ENCODE results near the gene MST1R. TPM values are rescaled to one million over a fixed set of nuclear protein-coding genes. Genes with fewer than 3 reads are reported as not detected.

The MST1R gene
- total RNA-seq, 2 donors from 2014 or later, result 3.7 to 7.7 TPM

GRCh38 chr3:49840388-49840787, 63.3 kb downstream of the MST1R start:
- Histone ChIP-seq H3K4me1 (ENCODE audit: control insufficient read depth in 1 of 2, low read depth in 2 of 2) (peaks cover 0 to 12% of the 10 kb centered on the region in 2 donors), H3K9me3 (no peaks in the 10 kb centered on the region), H3K4me3 (no peak overlapping the region), H3K27ac (no peak overlapping the region), H3K27me3 (replicated peaks; ENCODE audit: insufficient read depth) (no peaks in the 10 kb centered on the region), H3K36me3 (no peaks in the 10 kb centered on the region)
- TF ChIP-seq, protein P1, sequence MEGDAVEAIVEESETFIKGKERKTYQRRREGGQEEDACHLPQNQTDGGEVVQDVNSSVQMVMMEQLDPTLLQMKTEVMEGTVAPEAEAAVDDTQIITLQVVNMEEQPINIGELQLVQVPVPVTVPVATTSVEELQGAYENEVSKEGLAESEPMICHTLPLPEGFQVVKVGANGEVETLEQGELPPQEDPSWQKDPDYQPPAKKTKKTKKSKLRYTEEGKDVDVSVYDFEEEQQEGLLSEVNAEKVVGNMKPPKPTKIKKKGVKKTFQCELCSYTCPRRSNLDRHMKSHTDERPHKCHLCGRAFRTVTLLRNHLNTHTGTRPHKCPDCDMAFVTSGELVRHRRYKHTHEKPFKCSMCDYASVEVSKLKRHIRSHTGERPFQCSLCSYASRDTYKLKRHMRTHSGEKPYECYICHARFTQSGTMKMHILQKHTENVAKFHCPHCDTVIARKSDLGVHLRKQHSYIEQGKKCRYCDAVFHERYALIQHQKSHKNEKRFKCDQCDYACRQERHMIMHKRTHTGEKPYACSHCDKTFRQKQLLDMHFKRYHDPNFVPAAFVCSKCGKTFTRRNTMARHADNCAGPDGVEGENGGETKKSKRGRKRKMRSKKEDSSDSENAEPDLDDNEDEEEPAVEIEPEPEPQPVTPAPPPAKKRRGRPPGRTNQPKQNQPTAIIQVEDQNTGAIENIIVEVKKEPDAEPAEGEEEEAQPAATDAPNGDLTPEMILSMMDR (IDR thresholded peaks at IDR 0.05), result no peak
- no peak for DNase-seq (ENCODE audit: low spot score)
- ATAC-seq (ENCODE audit: insufficient number of reproducible peaks, low FRiP score, low read depth), result no peak

- DNase-seq (ENCODE audit: low spot score) (peak; percentile 18), ATAC-seq (ENCODE audit: insufficient number of reproducible peaks, low FRiP score, low read depth) (peak; percentile 37)
- Histone ChIP-seq H3K4me3 (no peak overlapping the region), H3K4me1 (ENCODE audit: control insufficient read depth in 1 of 2, low read depth in 2 of 2) (peaks cover 0 to 12% of the 10 kb centered on the region in 2 donors), H3K27me3 (replicated peaks; ENCODE audit: insufficient read depth) (no peaks in the 10 kb centered on the region), H3K36me3 (no peaks in the 10 kb centered on the region), H3K9me3 (no peaks in the 10 kb centered on the region), H3K27ac (no peak overlapping the region)
- TF ChIP-seq, protein P1 (IDR thresholded peaks at IDR 0.05), result peak; percentile 91
Observed at GRCh38 chr3:49839193-49839809, 64.4 kb downstream of the MST1R start.

Other genes starting within 250 kb of the MST1R start
- 100 to 1,000 TPM in 1 of 2 donors, 10 to 100 TPM in 1; 57.6 to 108 TPM for gene APEH, start 229.5 kb downstream of the MST1R start, total RNA-seq
- 1 to 10 TPM; 8.3 to 9.2 TPM for gene MST1, start 214.4 kb downstream of the MST1R start, total RNA-seq
- 10 to 100 TPM; 28.3 to 29.4 TPM for gene RNF123, start 214.3 kb downstream of the MST1R start, total RNA-seq
- gene AMIGO3, start 184.2 kb downstream of the MST1R start, total RNA-seq, result 1 to 10 TPM; 3.0 to 5.8 TPM
- 10 to 100 TPM; 30.5 to 43.1 TPM for gene GMPPB, start 179.9 kb downstream of the MST1R start, total RNA-seq
- 10 to 100 TPM; 56.6 to 69.0 TPM for gene IP6K1, start 117.3 kb downstream of the MST1R start, total RNA-seq
- under 1 TPM in 1 of 2 donors, not detected in 1; 0.68 TPM for gene CDHR4, start 104.0 kb downstream of the MST1R start, total RNA-seq
- gene INKA1, start 100.6 kb downstream of the MST1R start, total RNA-seq, result 1 to 10 TPM; 6.4 to 9.2 TPM
- gene UBA7, start 89.9 kb downstream of the MST1R start, total RNA-seq, result 100 to 1,000 TPM in 1 of 2 donors, 10 to 100 TPM in 1; 74.1 to 119 TPM
- 1 to 10 TPM; 2.3 to 3.2 TPM for gene TRAIP, start 47.3 kb downstream of the MST1R start, total RNA-seq
- not detected for gene CAMKV, start 34.0 kb downstream of the MST1R start, total RNA-seq
- 10 to 100 TPM; 17.4 to 23.4 TPM for gene MON1A, start 25.9 kb upstream of the MST1R start, total RNA-seq
- 100 to 1,000 TPM in 1 of 2 donors, 10 to 100 TPM in 1; 99.6 to 181 TPM for gene RBM6, start 36.3 kb upstream of the MST1R start, total RNA-seq
- 100 to 1,000 TPM; 217 to 301 TPM for gene RBM5, start 185.0 kb upstream of the MST1R start, total RNA-seq